IPS-15b (cell line): ENCODE results near the gene CALML3.

ENCODE experiments used
- H3K27me3 ChIP-seq: one replicate; pipeline ENCODE4 v1.6.1; 2013; ENCODE audit warnings: low read length; ENCODE audit not compliant: control insufficient read depth, insufficient read depth
- H3K36me3 ChIP-seq: one replicate; pipeline ENCODE4 v1.6.1; 2013; ENCODE audit warnings: low read length; ENCODE audit not compliant: control insufficient read depth, insufficient read depth
- H3K4me1 ChIP-seq: one replicate; pipeline ENCODE4 v1.6.1; 2013; ENCODE audit warnings: mild to moderate bottlenecking, low read length; ENCODE audit not compliant: control insufficient read depth, insufficient read depth
- H3K4me3 ChIP-seq: one replicate; pipeline ENCODE4 v1.5.1; 2013; ENCODE audit warnings: low read depth, low read length
- H3K9ac ChIP-seq: one replicate; pipeline ENCODE4 v1.6.1; 2013; ENCODE audit warnings: low read depth, mild to moderate bottlenecking, low read length
- H3K9me3 ChIP-seq: one replicate; pipeline ENCODE4 v1.6.1; 2013; ENCODE audit warnings: mild to moderate bottlenecking, low read length; ENCODE audit not compliant: control insufficient read depth, insufficient read depth

The CALML3 gene

GRCh38 chr10:5494611-5495010 lies 30.1 kb upstream of the CALML3 start:
- H3K9ac ChIP-seq = no peak overlapping the region
- no peak overlapping the region for H3K4me3 ChIP-seq
- H3K4me1 ChIP-seq = no peaks in the 10 kb centered on the region
- no peaks in the 10 kb centered on the region for H3K9me3 ChIP-seq
- no peaks in the 10 kb centered on the region for H3K36me3 ChIP-seq
- H3K27me3 ChIP-seq = no peaks in the 10 kb centered on the region

GRCh38 chr10:5496261-5497250 lies 28.2 kb upstream of the CALML3 start:
- Histone ChIP-seq H3K4me1 (no peaks in the 10 kb centered on the region), H3K9ac (no peak overlapping the region), H3K27me3 (no peaks in the 10 kb centered on the region), H3K9me3 (no peaks in the 10 kb centered on the region), H3K4me3 (no peak overlapping the region), H3K36me3 (no peaks in the 10 kb centered on the region)

- H3K4me3 ChIP-seq = no peak overlapping the region
- H3K9ac ChIP-seq = no peak overlapping the region
- no peaks in the 10 kb centered on the region for H3K27me3 ChIP-seq
- no peaks in the 10 kb centered on the region for H3K36me3 ChIP-seq
- H3K4me1 ChIP-seq = no peaks in the 10 kb centered on the region
- H3K9me3 ChIP-seq = no peaks in the 10 kb centered on the region
Observed at GRCh38 chr10:5497289-5497688, 27.5 kb upstream of the CALML3 start.

DNA sequence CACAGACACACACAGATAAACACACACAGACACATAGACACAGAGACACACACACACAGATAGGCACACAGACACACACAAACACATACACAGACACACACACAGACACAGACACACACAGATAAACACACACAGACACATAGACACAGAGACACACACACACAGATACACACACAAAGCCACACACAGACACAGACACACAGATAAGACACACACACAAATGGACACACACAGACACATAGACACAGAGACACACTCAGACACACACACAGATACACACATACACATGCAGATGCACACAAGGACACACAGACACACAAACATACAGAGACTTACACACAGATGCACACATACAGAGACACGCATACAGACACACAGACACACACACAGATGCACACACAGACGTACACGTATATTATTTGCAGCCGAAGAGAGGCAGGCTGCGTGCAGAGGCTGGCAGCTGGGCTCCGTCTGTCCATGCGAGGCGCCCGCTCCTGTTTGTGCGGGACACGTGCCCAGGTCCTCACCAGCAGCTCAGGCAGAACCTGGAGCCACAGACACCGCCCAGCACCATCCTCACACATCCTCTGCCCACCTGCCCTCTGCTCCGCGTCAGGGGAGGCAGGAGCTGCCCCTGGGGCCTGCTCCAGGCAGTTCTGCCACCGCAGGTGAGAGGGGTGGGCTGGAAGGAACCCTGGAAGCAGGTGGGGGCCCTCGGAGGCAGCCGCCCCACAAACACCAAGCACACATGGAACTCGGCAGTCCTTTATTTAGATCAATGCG lies 26.6 kb upstream of the CALML3 start:
- Histone ChIP-seq H3K4me3 (no peak overlapping the region), H3K9ac (no peak overlapping the region), H3K27me3 (no peaks in the 10 kb centered on the region), H3K36me3 (no peaks in the 10 kb centered on the region), H3K4me1 (no peaks in the 10 kb centered on the region), H3K9me3 (no peaks in the 10 kb centered on the region)

DNA sequence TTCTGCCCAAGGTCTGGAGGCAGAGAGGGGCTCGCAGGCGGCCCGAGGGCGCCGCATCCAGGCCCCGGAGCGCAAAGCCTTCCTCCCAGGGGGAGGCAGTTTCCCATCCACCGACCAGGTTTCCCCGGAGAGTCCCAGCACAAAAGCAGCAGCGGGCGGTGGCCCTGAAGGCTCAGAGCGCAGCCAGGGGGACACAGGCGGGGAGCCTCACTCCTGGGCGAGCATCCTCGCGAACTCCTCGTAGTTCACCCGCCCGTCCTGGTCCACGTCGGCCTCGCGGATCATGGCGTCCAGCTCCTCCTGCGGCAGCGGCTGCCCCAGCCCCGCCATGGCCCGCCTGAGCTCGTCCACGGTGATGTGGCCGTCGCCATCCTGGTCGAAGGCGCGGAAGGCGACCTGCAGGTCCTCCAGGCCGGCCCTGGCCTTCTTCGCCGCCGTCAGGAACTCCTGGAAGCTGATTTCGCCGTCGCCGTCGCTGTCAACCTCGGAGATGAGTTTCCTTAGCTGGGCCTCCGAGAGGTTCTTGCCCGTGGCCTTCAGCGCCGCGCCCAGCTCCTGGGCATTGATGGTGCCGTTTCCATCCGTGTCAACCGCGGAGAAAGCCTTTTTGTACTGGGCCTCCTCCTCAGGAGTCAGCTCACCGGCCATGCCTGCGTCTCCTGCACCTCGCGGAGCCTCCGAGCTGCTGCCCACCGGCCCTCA lies 25.8 kb upstream of the CALML3 start:
- Histone ChIP-seq H3K9ac (no peak overlapping the region), H3K4me1 (no peaks in the 10 kb centered on the region), H3K27me3 (no peaks in the 10 kb centered on the region), H3K36me3 (no peaks in the 10 kb centered on the region), H3K4me3 (no peak overlapping the region), H3K9me3 (no peaks in the 10 kb centered on the region)

- H3K4me1 ChIP-seq = no peaks in the 10 kb centered on the region
- H3K9ac ChIP-seq = no peak within 1 kb of the TSS
- H3K36me3 ChIP-seq = no peaks in the 10 kb centered on the region
- H3K27me3 ChIP-seq = no peaks in the 10 kb centered on the region
- H3K9me3 ChIP-seq = no peaks in the 10 kb centered on the region
- H3K4me3 ChIP-seq = no peak within 1 kb of the TSS
Observed at GRCh38 chr10:5499493-5500140, 25.1 kb upstream of the CALML3 start, which contains the start of gene CALML5. Gene CALML5, minus strand, starts transcription at chr10:5499570. Its CDS starts 132 bp downstream, at chr10:5499438.

GRCh38 chr10:5500162-5500670 lies 24.5 kb upstream of the CALML3 start:
- Histone ChIP-seq H3K36me3 (no peaks in the 10 kb centered on the region), H3K4me3 (no peak overlapping the region), H3K9ac (no peak overlapping the region), H3K27me3 (no peaks in the 10 kb centered on the region), H3K9me3 (no peaks in the 10 kb centered on the region), H3K4me1 (no peaks in the 10 kb centered on the region)

DNA sequence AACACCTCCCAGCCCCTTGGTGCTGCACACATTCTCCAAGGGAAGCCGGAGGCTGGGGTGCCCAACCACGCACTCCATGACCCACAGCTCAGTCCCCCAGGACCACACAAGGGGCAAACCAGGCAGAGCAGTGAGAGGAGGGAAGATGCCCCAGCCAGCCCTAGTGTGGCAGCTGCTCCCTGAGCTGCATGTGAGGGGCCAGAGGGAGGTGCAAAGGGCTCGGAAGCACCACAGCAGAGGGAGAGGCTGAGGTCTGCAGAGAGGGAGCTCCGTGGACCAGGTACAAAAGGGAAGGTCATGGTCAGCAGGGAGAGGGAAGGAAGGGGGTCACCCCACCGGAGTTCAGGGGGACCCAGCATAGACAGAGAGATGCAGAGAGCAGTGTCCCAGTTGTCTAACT lies 23.9 kb upstream of the CALML3 start:
- no peaks in the 10 kb centered on the region for H3K9me3 ChIP-seq
- H3K4me1 ChIP-seq = no peaks in the 10 kb centered on the region
- H3K4me3 ChIP-seq = no peak overlapping the region
- H3K36me3 ChIP-seq = no peaks in the 10 kb centered on the region
- no peak overlapping the region for H3K9ac ChIP-seq
- H3K27me3 ChIP-seq = no peaks in the 10 kb centered on the region

DNA sequence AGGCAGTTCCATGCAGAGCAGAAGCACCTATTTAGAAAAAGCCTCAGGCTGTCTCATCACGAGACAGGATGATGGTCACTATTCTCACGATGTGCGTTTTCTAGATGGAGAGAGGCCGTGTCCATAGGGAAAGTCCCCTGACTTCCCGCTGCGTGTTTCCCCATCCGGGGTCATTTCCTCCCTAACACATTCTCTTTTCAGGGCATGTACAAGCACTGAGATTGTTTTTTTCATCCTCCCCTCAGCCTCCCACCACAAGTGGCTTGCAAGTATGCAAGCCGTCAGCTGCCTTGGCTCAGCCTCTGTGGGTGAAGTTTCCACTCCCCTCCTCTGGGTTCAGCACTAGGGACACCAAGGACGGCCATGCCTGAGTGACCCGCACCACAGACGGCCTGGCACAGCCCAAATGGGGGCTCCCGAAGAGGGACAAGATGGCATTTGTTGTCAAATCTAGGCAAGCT lies 22.7 kb upstream of the CALML3 start:
- no peaks in the 10 kb centered on the region for H3K9me3 ChIP-seq
- H3K9ac ChIP-seq = no peak overlapping the region
- H3K27me3 ChIP-seq = no peaks in the 10 kb centered on the region
- no peaks in the 10 kb centered on the region for H3K36me3 ChIP-seq
- no peaks in the 10 kb centered on the region for H3K4me1 ChIP-seq
- no peak overlapping the region for H3K4me3 ChIP-seq

- Histone ChIP-seq H3K27me3 (no peaks in the 10 kb centered on the region), H3K9ac (no peak overlapping the region), H3K4me3 (no peak overlapping the region), H3K4me1 (no peaks in the 10 kb centered on the region), H3K36me3 (no peaks in the 10 kb centered on the region), H3K9me3 (no peaks in the 10 kb centered on the region)
Observed at GRCh38 chr10:5502571-5503476, 21.9 kb upstream of the CALML3 start.
